NCI-H1930 (cell line): ENCODE data around the gene ADARB2.
"Not testable (repeated sequence)": the region's sequence is repeated elsewhere in the genome, so short reads cannot be mapped to it uniquely, and the experiment has no call there.

Source experiments
- DNase-seq, 2 experiments: peaks; one replicate each; lab custom pipeline; 2025; lab: John Stamatoyannopoulos, UW

Gene ADARB2

GRCh38 chr10:1463971-1464370 is 273.4 kb downstream of the ADARB2 start:
- not testable (repeated sequence) for DNase-seq

GRCh38 chr10:1462994-1463633 is 274.2 kb downstream of the ADARB2 start:
- no peak for DNase-seq

- DNase-seq: no peak
Observed at GRCh38 chr10:1462521-1462920, 274.8 kb downstream of the ADARB2 start.

- no peak for DNase-seq
Observed at GRCh38 chr10:1462032-1462431, 275.3 kb downstream of the ADARB2 start.

GRCh38 chr10:1461016-1461415 is 276.3 kb downstream of the ADARB2 start:
- no peak for DNase-seq

GRCh38 chr10:1459664-1460063 is 277.7 kb downstream of the ADARB2 start:
- not testable (repeated sequence) for DNase-seq

GRCh38 chr10:1454951-1455350 is 282.4 kb downstream of the ADARB2 start:
- no peak for DNase-seq

GRCh38 chr10:1454428-1454827 is 282.9 kb downstream of the ADARB2 start:
- DNase-seq: no peak

GRCh38 chr10:1452777-1453176 is 284.5 kb downstream of the ADARB2 start:
- no peak for DNase-seq

- DNase-seq: no peak
Observed at GRCh38 chr10:1451941-1452340, 285.4 kb downstream of the ADARB2 start.

- no peak for DNase-seq
Observed at GRCh38 chr10:1451362-1451888, 285.9 kb downstream of the ADARB2 start.

GRCh38 chr10:1449572-1450205 is 287.6 kb downstream of the ADARB2 start:
- DNase-seq: no peak

- DNase-seq: no peak
Observed at GRCh38 chr10:1449021-1449420, 288.3 kb downstream of the ADARB2 start.

- DNase-seq: no peak
Observed at GRCh38 chr10:1448252-1448930, 288.9 kb downstream of the ADARB2 start.

GRCh38 chr10:1444826-1445225 is 292.5 kb downstream of the ADARB2 start:
- DNase-seq: no peak

GRCh38 chr10:1440897-1441296 is 296.4 kb downstream of the ADARB2 start:
- DNase-seq: no peak

GRCh38 chr10:1434912-1435692 is 302.2 kb downstream of the ADARB2 start:
- DNase-seq: no peak

GRCh38 chr10:1434202-1434601 is 303.1 kb downstream of the ADARB2 start:
- DNase-seq: no peak

GRCh38 chr10:1432161-1432560 is 305.2 kb downstream of the ADARB2 start:
- no peak for DNase-seq

- DNase-seq: no peak
Observed at GRCh38 chr10:1431229-1431628, 306.1 kb downstream of the ADARB2 start.

GRCh38 chr10:1427521-1428186 is 309.7 kb downstream of the ADARB2 start:
- not testable (repeated sequence) for DNase-seq

GRCh38 chr10:1426786-1427185 is 310.5 kb downstream of the ADARB2 start:
- DNase-seq: no peak
